Gastrocnemius medialis (tissue), 4 donors: ENCODE measurements around the gene MRPS31. TPM values are rescaled to one million over a fixed set of nuclear protein-coding genes. Genes with fewer than 3 reads are reported as not detected.
"Not testable (repeated sequence)": the region's sequence is repeated elsewhere in the genome, so short reads cannot be mapped to it uniquely, and the experiment has no call there.

Source experiments
- ATAC-seq, 2 donors: fragments of 150-250 bp; one replicate each; pipeline ENCODE4 v1.9.1; 2016
- DNase-seq, 2 donors: peaks; one replicate each; pipeline ENCODE4 v3.0.0-alpha.2; 2019
- H3K27ac ChIP-seq, 4 donors: fragments of 200-600 bp; sonication (generic); 1 replicate in 1 of 4; 2 replicates in 3 of 4; pipeline ENCODE4 v1.5.1; 2016 to 2018; ENCODE audit warnings: mild to moderate bottlenecking in 2 of 4, moderate library complexity in 1 of 4
- H3K27me3 ChIP-seq, 3 donors: fragments of 200-600 bp; sonication (generic) in 2 of 3; 1 replicate in 1 of 3; 2 replicates in 2 of 3; pipeline versions ENCODE4 v1.5.1 to v1.6.0; 2016 to 2019; ENCODE audit warnings: mild to moderate bottlenecking in 1 of 3, moderate library complexity in 1 of 3
- H3K36me3 ChIP-seq, 2 donors: fragments of 200-600 bp; sonication (generic) in 1 of 2; one replicate each; pipeline ENCODE4 v1.5.1; 2017 to 2018
- H3K4me1 ChIP-seq, 2 donors: fragments of 200-600 bp; sonication (generic) in 1 of 2; one replicate each; pipeline ENCODE4 v1.5.1; 2016 to 2017; ENCODE audit warnings: mild to moderate bottlenecking in 2 of 2
- H3K4me3 ChIP-seq, 4 donors: fragments of 200-600 bp; sonication (generic) in 3 of 4; 1 replicate in 1 of 4; 2 replicates in 3 of 4; pipeline ENCODE4 v1.5.1; 2016 to 2019; ENCODE audit warnings: mild to moderate bottlenecking in 2 of 4
- H3K9me3 ChIP-seq, 3 donors: fragments of 200-600 bp; sonication (generic) in 2 of 3; 1 replicate in 1 of 3; 2 replicates in 2 of 3; pipeline ENCODE4 v1.5.1; 2016 to 2019
- CTCF ChIP-seq, 5 experiments: fragments of 450-650 bp in 3 of 5; fragments of 200-600 bp in 2 of 5; sonication (generic) in 2 of 5; IDR thresholded peaks in 4 of 5; conservative IDR thresholded peaks in 1 of 5; 1 replicate in 4 of 5; 2 replicates in 1 of 5; pipeline ENCODE4 v1.5.1; 2016 to 2019; ENCODE audit warnings: antibody characterized with exemption in 5 of 5, mild to moderate bottlenecking in 3 of 5, moderate library complexity in 3 of 5
- POLR2A ChIP-seq, 2 donors: fragments of 450-650 bp; IDR thresholded peaks; one replicate each; pipeline ENCODE4 v1.6.1; 2017; ENCODE audit warnings: antibody characterized with exemption in 2 of 2, mild to moderate bottlenecking in 2 of 2, moderate library complexity in 2 of 2
- in situ Hi-C, 4 donors: fragments of 200-750 bp; cut with MboI; loops; one replicate each; pipeline versions ENCODE4 v1.15.0 to v1.8.0; 2017; ENCODE audit warnings: low sequenced_read_pairs in 4 of 4
- intact Hi-C: fragments of 100-400 bp; cut with DNase I; formaldehyde crosslinking; loops from one replicate; pipeline ENCODE4 v1.15.1; 2023; ENCODE audit warnings: low total_unique reads
- total RNA-seq, 4 donors: library from RNA; depleted of rRNA; stranded (reverse); fragments of >200 nt; gene quantifications; one replicate each; pipeline versions ENCODE4 v1.1.0 to v1.2.3, GENCODE V29; 2016

Gene MRPS31
- total RNA-seq, 4 donors from 2014 or later: 21.0 to 29.5 (median 24.8) TPM

GRCh38 chr13:40755082-40755700 lies 15.8 kb downstream of the MRPS31 start:
- no peak for TF ChIP-seq CTCF (IDR thresholded peaks at IDR 0.05 in 4 of 5, conservative IDR thresholded peaks at IDR 0.05 in 1 of 5)
- no peak for TF ChIP-seq POLR2A (IDR thresholded peaks at IDR 0.05)
- peaks cover 0 to 52% of the 10 kb centered on the region in 2 donors for H3K36me3 ChIP-seq
- no peak overlapping the region for H3K4me3 ChIP-seq
- DNase-seq (no peak), ATAC-seq (no peak)
- intact Hi-C loops: no loop called here
- in situ Hi-C loops: no loop called here
- no peaks in the 10 kb centered on the region for H3K27me3 ChIP-seq
- H3K27ac ChIP-seq: no peak overlapping the region
- no peaks in the 10 kb centered on the region for H3K9me3 ChIP-seq
- H3K4me1 ChIP-seq: no peaks in the 10 kb centered on the region

GRCh38 chr13:40749327-40749726 lies 21.7 kb downstream of the MRPS31 start:
- in situ Hi-C loops: no loop called here
- Histone ChIP-seq H3K4me3 (no peak overlapping the region), H3K9me3 (no peaks in the 10 kb centered on the region), H3K27me3 (no peaks in the 10 kb centered on the region), H3K27ac (no peak overlapping the region), H3K4me1 (no peaks in the 10 kb centered on the region), H3K36me3 (peaks cover 0 to 42% of the 10 kb centered on the region in 2 donors)
- DNase-seq: no peak
- TF ChIP-seq CTCF (IDR thresholded peaks at IDR 0.05 in 4 of 5, conservative IDR thresholded peaks at IDR 0.05 in 1 of 5) (no peak), POLR2A (IDR thresholded peaks at IDR 0.05) (no peak)
- intact Hi-C loops: no loop called here
- no peak for ATAC-seq

- DNase-seq, in situ Hi-C loops, H3K4me3 ChIP-seq, H3K36me3 ChIP-seq, H3K27me3 ChIP-seq, H3K9me3 ChIP-seq, intact Hi-C loops, ATAC-seq, H3K4me1 ChIP-seq, H3K27ac ChIP-seq: not testable (repeated sequence)
Measured at GRCh38 chr13:40735232-40735548, 35.8 kb downstream of the MRPS31 start.

GRCh38 chr13:40734536-40735231 lies 36.3 kb downstream of the MRPS31 start:
- H3K4me1 ChIP-seq, ATAC-seq, intact Hi-C loops, H3K27ac ChIP-seq, DNase-seq, in situ Hi-C loops, H3K36me3 ChIP-seq, H3K27me3 ChIP-seq, H3K4me3 ChIP-seq, H3K9me3 ChIP-seq: not testable (repeated sequence)

GRCh38 chr13:40732658-40733057 lies 38.3 kb downstream of the MRPS31 start:
- H3K27ac ChIP-seq: no peak overlapping the region
- intact Hi-C loops: no loop called here
- no peaks in the 10 kb centered on the region for H3K4me1 ChIP-seq
- in situ Hi-C loops: no loop called here
- DNase-seq: no peak
- TF ChIP-seq POLR2A (IDR thresholded peaks at IDR 0.05) (no peak), CTCF (IDR thresholded peaks at IDR 0.05 in 4 of 5, conservative IDR thresholded peaks at IDR 0.05 in 1 of 5) (no peak)
- H3K36me3 ChIP-seq: peaks cover 0 to 24% of the 10 kb centered on the region in 2 donors
- no peak overlapping the region for H3K4me3 ChIP-seq
- ATAC-seq: no peak
- H3K27me3 ChIP-seq: no peaks in the 10 kb centered on the region
- H3K9me3 ChIP-seq: no peaks in the 10 kb centered on the region
